Endothelial cell of umbilical vein (primary cell): ENCODE measurements around the gene KIAA1191.

Experiments used
- CTCF ChIP-seq, 2 donors: IDR thresholded peaks; 1 replicate in 1 of 2; 2 replicates in 1 of 2; pipeline ENCODE4 v1.5.1; 2011; ENCODE audit warnings: low read length in 2 of 2, mild to moderate bottlenecking in 2 of 2, moderate library complexity in 2 of 2, control low read depth in 1 of 2, inconsistent platforms in 1 of 2, low read depth in 1 of 2; ENCODE audit not compliant: insufficient read depth in 1 of 2; ENCODE audit errors: extremely low read depth in 1 of 2
- POLR2A ChIP-seq: IDR thresholded peaks from 2 replicates; pipeline ENCODE4 v1.6.1; 2012; ENCODE audit warnings: low read depth, mild to moderate bottlenecking, control low read depth, low read length
- POLR2AphosphoS5 ChIP-seq: IDR thresholded peaks from 2 replicates; pipeline ENCODE4 v1.6.1; 2012; ENCODE audit warnings: low read depth, mild to moderate bottlenecking, control low read depth, low read length, moderate library complexity; ENCODE audit not compliant: insufficient read depth

GRCh38 chr5:176397736-176398420 lies 36.3 kb upstream of the KIAA1191 start:
- TF ChIP-seq POLR2A (no peak), POLR2AphosphoS5 (no peak), CTCF (IDR thresholded peaks at IDR 0.05; ENCODE audit: extremely low read depth in 1 of 2, insufficient read depth in 1 of 2, low read depth in 1 of 2, low read length in 2 of 2) (no peak)
